Activated T-cell treated with anti-CD3 and anti-CD28 coated beads for 1 hour (primary cell): ENCODE measurements around the gene RTEL1.
A peak's percentile ranks its signal among the peaks of the same experiment; 100 is the strongest.
"Not testable (repeated sequence)": the region's sequence is repeated elsewhere in the genome, so short reads cannot be mapped to it uniquely, and the experiment has no call there.

Experiments used
- DNase-seq: peaks from one replicate; pipeline ENCODE4 v3.0.0-alpha.2; 2020; ENCODE audit warnings: low read depth

RTEL1 gene

GRCh38 chr20:63628246-63628975 lies 29.7 kb upstream of the RTEL1 start:
- no peak for DNase-seq

GRCh38 chr20:63630956-63631355 lies 27.2 kb upstream of the RTEL1 start:
- DNase-seq = not testable (repeated sequence)

GRCh38 chr20:63631426-63631825 lies 26.7 kb upstream of the RTEL1 start:
- DNase-seq = not testable (repeated sequence)

GRCh38 chr20:63633732-63634131 lies 24.4 kb upstream of the RTEL1 start:
- no peak for DNase-seq

GRCh38 chr20:63635431-63636141 lies 22.5 kb upstream of the RTEL1 start:
- DNase-seq = peak; percentile 57

- DNase-seq = no peak
Measured at GRCh38 chr20:63636752-63637628, 21.1 kb upstream of the RTEL1 start.

GRCh38 chr20:63639093-63639975 lies 18.8 kb upstream of the RTEL1 start:
- peak; percentile 71 for DNase-seq

GRCh38 chr20:63640086-63640485 lies 18.0 kb upstream of the RTEL1 start:
- no peak for DNase-seq

GRCh38 chr20:63640686-63641085 lies 17.4 kb upstream of the RTEL1 start:
- DNase-seq = not testable (repeated sequence)

GRCh38 chr20:63641146-63641791 lies 16.8 kb upstream of the RTEL1 start:
- no peak for DNase-seq

GRCh38 chr20:63641792-63642523 lies 16.2 kb upstream of the RTEL1 start:
- peak; percentile 98 for DNase-seq

- DNase-seq = no peak
Measured at GRCh38 chr20:63642527-63643247, 15.4 kb upstream of the RTEL1 start.

GRCh38 chr20:63643499-63643898 lies 14.6 kb upstream of the RTEL1 start:
- no peak for DNase-seq

- DNase-seq = no peak
Measured at GRCh38 chr20:63643946-63644345, 14.2 kb upstream of the RTEL1 start.

GRCh38 chr20:63645218-63645617 lies 12.9 kb upstream of the RTEL1 start:
- DNase-seq = no peak

- DNase-seq = no peak
Measured at GRCh38 chr20:63648190-63648589, 9.9 kb upstream of the RTEL1 start.

GRCh38 chr20:63648895-63649589 lies 9.1 kb upstream of the RTEL1 start:
- no peak for DNase-seq

- not testable (repeated sequence) for DNase-seq
Measured at GRCh38 chr20:63650486-63650885, 7.6 kb upstream of the RTEL1 start.

- peak; percentile 41 for DNase-seq
Measured at GRCh38 chr20:63651942-63652191, 6.2 kb upstream of the RTEL1 start.
